KMS-11 (cell line): Measurements from ENCODE around the gene NT5M.

Experiments
- H2AFZ ChIP-seq: fragments of 200-600 bp; sonication (generic); 2 replicates; pipeline ENCODE4 v1.6.1; 2016; ENCODE audit warnings: antibody characterized with exemption, mixed run types, low read depth
- H3K27ac ChIP-seq: fragments of 200-600 bp; sonication (generic); 2 replicates; pipeline ENCODE4 v1.6.1; 2016; ENCODE audit warnings: mild to moderate bottlenecking, mixed run types
- H3K27me3 ChIP-seq: fragments of 200-600 bp; sonication (generic); 2 replicates; pipeline ENCODE4 v1.6.1; 2017; ENCODE audit warnings: mild to moderate bottlenecking, low read depth, mixed run types, moderate library complexity; ENCODE audit not compliant: insufficient read depth
- H3K36me3 ChIP-seq: fragments of 200-600 bp; sonication (generic); 2 replicates; pipeline ENCODE4 v1.6.1; 2017; ENCODE audit warnings: mild to moderate bottlenecking, mixed run types; ENCODE audit not compliant: insufficient read depth
- H3K4me1 ChIP-seq: fragments of 200-600 bp; sonication (generic); 2 replicates; pipeline ENCODE4 v1.6.1; 2016; ENCODE audit warnings: mild to moderate bottlenecking, low read depth, mixed run types; ENCODE audit not compliant: poor library complexity, severe bottlenecking
- H3K4me2 ChIP-seq: fragments of 200-600 bp; sonication (generic); 2 replicates; pipeline ENCODE4 v1.7.0; 2016; ENCODE audit warnings: mild to moderate bottlenecking, mixed run types
- H3K4me3 ChIP-seq: fragments of 200-600 bp; sonication (generic); IDR thresholded peaks from 2 replicates; pipeline ENCODE4 v1.6.1; 2017; ENCODE audit warnings: low read depth, low read length, mixed read lengths; ENCODE audit not compliant: insufficient read depth
- H3K79me2 ChIP-seq: fragments of 200-600 bp; sonication (generic); 2 replicates; pipeline ENCODE4 v1.6.1; 2016; ENCODE audit warnings: low read depth, mixed run types; ENCODE audit not compliant: insufficient read depth
- H3K9ac ChIP-seq: fragments of 200-600 bp; sonication (generic); 2 replicates; pipeline ENCODE4 v1.6.1; 2016; ENCODE audit warnings: mild to moderate bottlenecking, mixed run types
- H4K20me1 ChIP-seq: fragments of 200-600 bp; sonication (generic); 2 replicates; pipeline ENCODE4 v1.6.1; 2016; ENCODE audit warnings: mild to moderate bottlenecking, mixed run types; ENCODE audit not compliant: insufficient read depth
- CTCF ChIP-seq: fragments of 200-600 bp; sonication (generic); conservative IDR thresholded peaks from 2 replicates; pipeline ENCODE4 v1.6.1; 2017; ENCODE audit warnings: low read depth, mild to moderate bottlenecking, antibody characterized with exemption, low read length, moderate library complexity, mixed read lengths

Gene NT5M

GRCh38 chr17:17384961-17385360 is 81.8 kb downstream of the NT5M start:
- H3K27ac ChIP-seq = no peak overlapping the region
- no peak overlapping the region for H3K4me3 ChIP-seq
- no peaks in the 10 kb centered on the region for H3K79me2 ChIP-seq
- H3K27me3 ChIP-seq = no peaks in the 10 kb centered on the region
- no peaks in the 10 kb centered on the region for H3K36me3 ChIP-seq
- TF ChIP-seq CTCF = no peak
- no peak overlapping the region for H3K9ac ChIP-seq
- H4K20me1 ChIP-seq = no peaks in the 10 kb centered on the region
- no peak overlapping the region for H2AFZ ChIP-seq
- no peak overlapping the region for H3K4me2 ChIP-seq
- H3K4me1 ChIP-seq = no peaks in the 10 kb centered on the region

GRCh38 chr17:17385491-17385890 is 82.3 kb downstream of the NT5M start:
- H3K27me3 ChIP-seq = no peaks in the 10 kb centered on the region
- no peak overlapping the region for H3K9ac ChIP-seq
- H3K4me3 ChIP-seq = no peak overlapping the region
- H3K27ac ChIP-seq = no peak overlapping the region
- no peak overlapping the region for H3K4me2 ChIP-seq
- no peaks in the 10 kb centered on the region for H4K20me1 ChIP-seq
- no peaks in the 10 kb centered on the region for H3K4me1 ChIP-seq
- no peaks in the 10 kb centered on the region for H3K79me2 ChIP-seq
- H2AFZ ChIP-seq = no peak overlapping the region
- no peak for TF ChIP-seq CTCF
- no peaks in the 10 kb centered on the region for H3K36me3 ChIP-seq

- H2AFZ ChIP-seq = no peak overlapping the region
- no peaks in the 10 kb centered on the region for H3K27me3 ChIP-seq
- no peaks in the 10 kb centered on the region for H3K36me3 ChIP-seq
- no peaks in the 10 kb centered on the region for H4K20me1 ChIP-seq
- H3K9ac ChIP-seq = no peak overlapping the region
- H3K4me1 ChIP-seq = no peaks in the 10 kb centered on the region
- no peak for TF ChIP-seq CTCF
- H3K4me2 ChIP-seq = no peak overlapping the region
- no peak overlapping the region for H3K4me3 ChIP-seq
- H3K79me2 ChIP-seq = no peaks in the 10 kb centered on the region
- H3K27ac ChIP-seq = no peak overlapping the region
Measured at GRCh38 chr17:17386094-17386800, 83.1 kb downstream of the NT5M start.

- H3K9ac ChIP-seq = no peak overlapping the region
- TF ChIP-seq CTCF = no peak
- no peak overlapping the region for H3K27ac ChIP-seq
- H4K20me1 ChIP-seq = no peaks in the 10 kb centered on the region
- H3K4me3 ChIP-seq = no peak overlapping the region
- no peaks in the 10 kb centered on the region for H3K36me3 ChIP-seq
- H3K27me3 ChIP-seq = no peaks in the 10 kb centered on the region
- no peak overlapping the region for H3K4me2 ChIP-seq
- H3K79me2 ChIP-seq = no peaks in the 10 kb centered on the region
- no peaks in the 10 kb centered on the region for H3K4me1 ChIP-seq
- no peak overlapping the region for H2AFZ ChIP-seq
Measured at GRCh38 chr17:17387017-17387497, 83.9 kb downstream of the NT5M start.
